Measurements from ENCODE around the gene XRCC6.
A peak's percentile ranks its signal among the peaks of the same experiment; 100 is the strongest.
"Not testable (repeated sequence)": the region's sequence is repeated elsewhere in the genome, so short reads cannot be mapped to it uniquely, and the experiment has no call there.

The XRCC6 gene

GRCh38 chr22:41650821-41651220 is 29.7 kb downstream of the XRCC6 start:
- DNase-seq (ENCODE audit: low read depth in 3 of 3): no peak

GRCh38 chr22:41654322-41654721 is 33.2 kb downstream of the XRCC6 start:
- no peak for DNase-seq (ENCODE audit: low read depth in 3 of 3)

- no peak for DNase-seq (ENCODE audit: low read depth in 3 of 3)
These were observed 35.5 kb downstream of the XRCC6 start for GRCh38 chr22:41656556-41656955.

GRCh38 chr22:41657709-41658108 is 36.6 kb downstream of the XRCC6 start:
- DNase-seq (ENCODE audit: low read depth in 3 of 3): no peak

GRCh38 chr22:41658869-41659268 is 37.8 kb downstream of the XRCC6 start:
- DNase-seq (ENCODE audit: low read depth in 3 of 3): no peak

GRCh38 chr22:41659941-41660340 is 38.8 kb downstream of the XRCC6 start:
- no peak for DNase-seq (ENCODE audit: low read depth in 3 of 3)

GRCh38 chr22:41660416-41660815 is 39.3 kb downstream of the XRCC6 start:
- no peak for DNase-seq (ENCODE audit: low read depth in 3 of 3)

- no peak for DNase-seq (ENCODE audit: low read depth in 3 of 3)
These were observed 40.0 kb downstream of the XRCC6 start for GRCh38 chr22:41661088-41661487.

GRCh38 chr22:41661713-41662112 is 40.6 kb downstream of the XRCC6 start:
- no peak for DNase-seq (ENCODE audit: low read depth in 3 of 3)

- DNase-seq (ENCODE audit: low read depth in 3 of 3): not testable (repeated sequence)
These were observed 42.5 kb downstream of the XRCC6 start for GRCh38 chr22:41663594-41663993.

GRCh38 chr22:41664490-41664889 is 43.4 kb downstream of the XRCC6 start:
- DNase-seq (ENCODE audit: low read depth in 3 of 3): no peak

GRCh38 chr22:41664951-41665350 is 43.9 kb downstream of the XRCC6 start:
- no peak for DNase-seq (ENCODE audit: low read depth in 3 of 3)

GRCh38 chr22:41668971-41669911 is 48.1 kb downstream of the XRCC6 start:
- no peak for DNase-seq (ENCODE audit: low read depth in 3 of 3)

GRCh38 chr22:41672096-41672495 is 51.0 kb downstream of the XRCC6 start:
- not testable (repeated sequence) for DNase-seq (ENCODE audit: low read depth in 3 of 3)

GRCh38 chr22:41672780-41673509 is 51.9 kb downstream of the XRCC6 start:
- no peak for DNase-seq (ENCODE audit: low read depth in 3 of 3)

- DNase-seq (ENCODE audit: low read depth in 3 of 3): no peak
These were observed 53.8 kb downstream of the XRCC6 start for GRCh38 chr22:41674846-41675340.

GRCh38 chr22:41676134-41676533 is 55.0 kb downstream of the XRCC6 start:
- DNase-seq (ENCODE audit: low read depth in 3 of 3): no peak

- DNase-seq (ENCODE audit: low read depth in 3 of 3): no peak
These were observed 60.5 kb downstream of the XRCC6 start for GRCh38 chr22:41681616-41682015.

- DNase-seq (ENCODE audit: low read depth in 3 of 3): peak; percentile 70 to 83 (median 70)
These were observed 61.1 kb downstream of the XRCC6 start for GRCh38 chr22:41682033-41682807.

GRCh38 chr22:41683052-41683451 is 62.0 kb downstream of the XRCC6 start:
- DNase-seq (ENCODE audit: low read depth in 3 of 3): no peak

- DNase-seq (ENCODE audit: low read depth in 3 of 3): no peak
These were observed 62.5 kb downstream of the XRCC6 start for GRCh38 chr22:41683616-41684015.

GRCh38 chr22:41684194-41684593 is 63.1 kb downstream of the XRCC6 start:
- DNase-seq (ENCODE audit: low read depth in 3 of 3): no peak

Measured in stimulated activated CD4-positive, alpha-beta T cell treated with anti-CD3 and anti-CD28 coated beads, TNF-alpha, amount 100 ng/mL, for 24 hours (primary cell).